HepG2 (cell line): Measurements from ENCODE around the gene ZNF341. TPM values are rescaled to one million over a fixed set of nuclear protein-coding genes. Genes with fewer than 3 reads are reported as not detected.

Experiments used
- DPF2 ChIP-seq: sonication (generic); formaldehyde crosslinking; IDR thresholded peaks from 2 replicates; pipeline ENCODE4 v1.4.0; 2020; ENCODE audit warnings: mild to moderate bottlenecking, low read depth, missing genetic modification reagents, borderline replicate concordance
- DR1 ChIP-seq: sonication (generic); formaldehyde crosslinking; IDR thresholded peaks from 2 replicates; pipeline ENCODE4 v1.8.0; 2021; ENCODE audit warnings: mild to moderate bottlenecking, missing genetic modification reagents, inconsistent platforms
- EHMT2 ChIP-seq: fragments of 200-600 bp; sonication (generic); IDR thresholded peaks from 2 replicates; pipeline ENCODE4 v1.7.0; 2017; ENCODE audit warnings: antibody characterized with exemption, low read depth, low read length, borderline replicate concordance
- FOXP4 ChIP-seq: sonication (generic); formaldehyde crosslinking; IDR thresholded peaks from 2 replicates; pipeline ENCODE4 v1.4.0; 2020; ENCODE audit warnings: missing genetic modification reagents
- GABPB1 ChIP-seq: IDR thresholded peaks from 2 replicates; pipeline ENCODE4 v1.6.1; 2016; ENCODE audit warnings: mild to moderate bottlenecking, missing genetic modification reagents, moderate library complexity, missing compliant biosample characterization
- IRF1 ChIP-seq: sonication (generic); formaldehyde crosslinking; IDR thresholded peaks from 2 replicates; pipeline ENCODE4 v1.4.0; 2020; ENCODE audit warnings: low read depth, mild to moderate bottlenecking, missing genetic modification reagents
- KDM1A ChIP-seq: IDR thresholded peaks from 2 replicates; pipeline ENCODE4 v1.6.1; 2016; ENCODE audit warnings: missing compliant biosample characterization
- NAIF1 ChIP-seq: sonication (generic); formaldehyde crosslinking; IDR thresholded peaks from 2 replicates; pipeline ENCODE4 v1.5.0; 2020; ENCODE audit warnings: mild to moderate bottlenecking, missing genetic modification reagents, borderline replicate concordance
- ZFP36L2 ChIP-seq: sonication (generic); formaldehyde crosslinking; IDR thresholded peaks from 2 replicates; pipeline ENCODE4 v1.4.0; 2020; ENCODE audit warnings: missing genetic modification reagents
- ZNF121 ChIP-seq: sonication (generic); formaldehyde crosslinking; IDR thresholded peaks from 2 replicates; pipeline ENCODE4 v1.5.0; 2020; ENCODE audit warnings: mild to moderate bottlenecking, missing genetic modification reagents
- ZNF143 ChIP-seq: sonication (generic); formaldehyde crosslinking; IDR thresholded peaks from 2 replicates; pipeline ENCODE4 v1.4.0; 2020; ENCODE audit warnings: missing genetic modification reagents
- ZNF33A ChIP-seq: sonication (generic); formaldehyde crosslinking; IDR thresholded peaks from 2 replicates; pipeline ENCODE4 v1.5.1; 2020; ENCODE audit warnings: missing genetic modification reagents, mild to moderate bottlenecking, moderate library complexity, borderline replicate concordance
- ZNF44 ChIP-seq: sonication (generic); formaldehyde crosslinking; IDR thresholded peaks from 2 replicates; pipeline ENCODE4 v1.5.1; 2020; ENCODE audit warnings: mild to moderate bottlenecking, missing genetic modification reagents
- ZNF569 ChIP-seq: sonication (generic); formaldehyde crosslinking; IDR thresholded peaks from 2 replicates; pipeline ENCODE4 v1.5.0; 2020; ENCODE audit warnings: mild to moderate bottlenecking, missing genetic modification reagents, moderate library complexity, borderline replicate concordance
- ZNF747 ChIP-seq: sonication (generic); formaldehyde crosslinking; IDR thresholded peaks from 2 replicates; pipeline ENCODE4 v1.8.1; 2023; ENCODE audit warnings: missing genetic modification reagents, mild to moderate bottlenecking, borderline replicate concordance
- polyA plus RNA-seq, 8 experiments: library from polyadenylated mRNA; depleted of rRNA in 3 of 8; stranded (reverse) in 7 of 8; unstranded in 1 of 8; fragments of >200 nt; fragmentation: Illumina TruSeq in 4 of 8; extraction: Trizol in 4 of 8; gene quantifications; 2 replicates each; pipeline versions ENCODE4 v1.2.1 to v1.2.3, GENCODE V29; 2011 to 2016; ENCODE audit warnings: low read depth in 4 of 8, missing spikeins in 1 of 8, mixed read lengths in 1 of 8; ENCODE audit not compliant: insufficient read depth in 1 of 8
- total RNA-seq, 5 experiments: library from RNA; depleted of rRNA; stranded (reverse); fragments of >200 nt; fragmentation: Illumina TruSeq; extraction: Trizol; gene quantifications; 2 replicates each; pipeline ENCODE4 v1.2.3, GENCODE V29; 2016; ENCODE audit warnings: low read depth in 1 of 5
- TF ChIP-seq, protein P1 (sequence below): conservative IDR thresholded peaks from 2 replicates; pipeline ENCODE4 v1.6.1; 2018; ENCODE audit warnings: missing genetic modification reagents
- TF ChIP-seq, protein P2 (sequence below), 2 experiments: IDR thresholded peaks; 2 replicates each; pipeline ENCODE4 v1.6.1; 2011 to 2012; ENCODE audit warnings: low read length in 2 of 2, borderline replicate concordance in 1 of 2, low read depth in 1 of 2, mild to moderate bottlenecking in 1 of 2, moderate library complexity in 1 of 2
- TF ChIP-seq, protein P3 (sequence below): sonication (generic); formaldehyde crosslinking; IDR thresholded peaks from 2 replicates; pipeline ENCODE4 v1.5.1; 2020; ENCODE audit warnings: missing genetic modification reagents, mild to moderate bottlenecking, borderline replicate concordance

ZNF341 gene
- total and polyA plus RNA-seq, 2 of the 13 experiments (the other 11 are each of a cell fraction or from before 2014, with no cell fraction given) = 1.1 to 2.2 TPM

DNA sequence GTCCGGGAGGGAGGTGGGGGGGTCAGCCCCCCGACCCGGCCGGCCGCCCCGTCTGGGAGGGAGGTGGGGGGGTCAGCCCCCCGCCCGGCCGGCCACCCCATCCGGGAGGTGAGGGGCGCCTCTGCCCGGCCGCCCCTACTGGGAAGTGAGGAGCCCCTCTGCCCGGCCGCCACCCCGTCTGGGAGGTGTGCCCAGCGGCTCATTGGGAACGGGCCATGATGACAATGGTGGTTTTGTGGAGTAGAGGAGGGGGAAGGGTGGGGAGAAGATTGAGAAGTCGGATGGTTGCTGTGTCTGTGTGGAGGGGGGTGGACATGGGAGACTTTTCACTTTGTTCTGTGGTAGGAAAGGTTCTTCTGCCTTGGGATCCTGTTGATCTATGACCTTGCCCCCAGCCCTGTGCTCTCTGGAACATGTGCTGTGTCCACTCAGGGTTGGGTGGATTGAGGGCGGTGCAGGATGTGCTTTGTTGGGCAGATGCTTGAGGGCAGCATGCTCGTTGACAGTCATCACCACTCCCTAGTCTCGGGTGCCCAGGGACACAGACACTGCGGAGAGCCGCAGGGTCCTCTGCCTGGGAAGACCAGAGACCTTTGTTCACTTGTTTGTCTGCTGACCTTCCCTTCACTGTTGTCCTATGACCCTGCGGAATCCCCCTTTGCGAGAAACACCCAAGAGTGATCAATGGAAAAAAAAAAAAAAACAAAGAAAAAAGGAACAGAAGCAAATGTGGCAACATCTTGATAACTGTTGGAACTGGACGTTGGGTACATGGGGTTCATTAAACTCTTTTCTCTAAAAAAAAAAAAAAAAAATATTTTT lies 30.0 kb upstream of the ZNF341 start (continued):
- TF ChIP-seq FOXP4 (CRISPR knock-in tag) (peak; percentile 90), KDM1A (CRISPR knock-in tag) (0 out of 2 replicates have a peak, but pooled peaks have one; percentile 59), ZNF44 (CRISPR knock-in tag) (peak; percentile 92; the same call in 1 of the 2 replicates), ZNF121 (CRISPR knock-in tag) (peak; percentile 49), ZNF569 (CRISPR knock-in tag) (no peak; the same call in 1 of the 2 replicates), GABPB1 (peak; percentile 52), ZFP36L2 (CRISPR knock-in tag) (no peak), ZNF33A (CRISPR knock-in tag) (no peak), DR1 (CRISPR knock-in tag) (no peak), EHMT2 (no peak), DPF2 (CRISPR knock-in tag) (peak; percentile 91), ZNF143 (peak; percentile 31; the same call in 1 of the 2 replicates), IRF1 (CRISPR knock-in tag) (no peak), NAIF1 (no peak), ZNF747 (CRISPR knock-in tag) (no peak)
- TF ChIP-seq, protein P1, sequence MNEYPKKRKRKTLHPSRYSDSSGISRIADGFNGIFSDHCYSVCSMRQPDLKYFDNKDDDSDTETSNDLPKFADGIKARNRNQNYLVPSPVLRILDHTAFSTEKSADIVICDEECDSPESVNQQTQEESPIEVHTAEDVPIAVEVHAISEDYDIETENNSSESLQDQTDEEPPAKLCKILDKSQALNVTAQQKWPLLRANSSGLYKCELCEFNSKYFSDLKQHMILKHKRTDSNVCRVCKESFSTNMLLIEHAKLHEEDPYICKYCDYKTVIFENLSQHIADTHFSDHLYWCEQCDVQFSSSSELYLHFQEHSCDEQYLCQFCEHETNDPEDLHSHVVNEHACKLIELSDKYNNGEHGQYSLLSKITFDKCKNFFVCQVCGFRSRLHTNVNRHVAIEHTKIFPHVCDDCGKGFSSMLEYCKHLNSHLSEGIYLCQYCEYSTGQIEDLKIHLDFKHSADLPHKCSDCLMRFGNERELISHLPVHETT (CRISPR knock-in tag) = no peak; the same call in none of the 2 replicates
- TF ChIP-seq, protein P2, sequence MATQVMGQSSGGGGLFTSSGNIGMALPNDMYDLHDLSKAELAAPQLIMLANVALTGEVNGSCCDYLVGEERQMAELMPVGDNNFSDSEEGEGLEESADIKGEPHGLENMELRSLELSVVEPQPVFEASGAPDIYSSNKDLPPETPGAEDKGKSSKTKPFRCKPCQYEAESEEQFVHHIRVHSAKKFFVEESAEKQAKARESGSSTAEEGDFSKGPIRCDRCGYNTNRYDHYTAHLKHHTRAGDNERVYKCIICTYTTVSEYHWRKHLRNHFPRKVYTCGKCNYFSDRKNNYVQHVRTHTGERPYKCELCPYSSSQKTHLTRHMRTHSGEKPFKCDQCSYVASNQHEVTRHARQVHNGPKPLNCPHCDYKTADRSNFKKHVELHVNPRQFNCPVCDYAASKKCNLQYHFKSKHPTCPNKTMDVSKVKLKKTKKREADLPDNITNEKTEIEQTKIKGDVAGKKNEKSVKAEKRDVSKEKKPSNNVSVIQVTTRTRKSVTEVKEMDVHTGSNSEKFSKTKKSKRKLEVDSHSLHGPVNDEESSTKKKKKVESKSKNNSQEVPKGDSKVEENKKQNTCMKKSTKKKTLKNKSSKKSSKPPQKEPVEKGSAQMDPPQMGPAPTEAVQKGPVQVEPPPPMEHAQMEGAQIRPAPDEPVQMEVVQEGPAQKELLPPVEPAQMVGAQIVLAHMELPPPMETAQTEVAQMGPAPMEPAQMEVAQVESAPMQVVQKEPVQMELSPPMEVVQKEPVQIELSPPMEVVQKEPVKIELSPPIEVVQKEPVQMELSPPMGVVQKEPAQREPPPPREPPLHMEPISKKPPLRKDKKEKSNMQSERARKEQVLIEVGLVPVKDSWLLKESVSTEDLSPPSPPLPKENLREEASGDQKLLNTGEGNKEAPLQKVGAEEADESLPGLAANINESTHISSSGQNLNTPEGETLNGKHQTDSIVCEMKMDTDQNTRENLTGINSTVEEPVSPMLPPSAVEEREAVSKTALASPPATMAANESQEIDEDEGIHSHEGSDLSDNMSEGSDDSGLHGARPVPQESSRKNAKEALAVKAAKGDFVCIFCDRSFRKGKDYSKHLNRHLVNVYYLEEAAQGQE (IDR thresholded peaks at IDR 0.05; ENCODE audit: borderline replicate concordance in 1 of 2, low read depth in 1 of 2, low read length in 2 of 2) = 0 out of 4 replicates have a peak, but pooled peaks of 1 of the 2 experiments have one; percentile 31
- TF ChIP-seq, protein P3, sequence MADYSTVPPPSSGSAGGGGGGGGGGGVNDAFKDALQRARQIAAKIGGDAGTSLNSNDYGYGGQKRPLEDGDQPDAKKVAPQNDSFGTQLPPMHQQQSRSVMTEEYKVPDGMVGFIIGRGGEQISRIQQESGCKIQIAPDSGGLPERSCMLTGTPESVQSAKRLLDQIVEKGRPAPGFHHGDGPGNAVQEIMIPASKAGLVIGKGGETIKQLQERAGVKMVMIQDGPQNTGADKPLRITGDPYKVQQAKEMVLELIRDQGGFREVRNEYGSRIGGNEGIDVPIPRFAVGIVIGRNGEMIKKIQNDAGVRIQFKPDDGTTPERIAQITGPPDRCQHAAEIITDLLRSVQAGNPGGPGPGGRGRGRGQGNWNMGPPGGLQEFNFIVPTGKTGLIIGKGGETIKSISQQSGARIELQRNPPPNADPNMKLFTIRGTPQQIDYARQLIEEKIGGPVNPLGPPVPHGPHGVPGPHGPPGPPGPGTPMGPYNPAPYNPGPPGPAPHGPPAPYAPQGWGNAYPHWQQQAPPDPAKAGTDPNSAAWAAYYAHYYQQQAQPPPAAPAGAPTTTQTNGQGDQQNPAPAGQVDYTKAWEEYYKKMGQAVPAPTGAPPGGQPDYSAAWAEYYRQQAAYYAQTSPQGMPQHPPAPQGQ (CRISPR knock-in tag) = no peak
